Calu3 (cell line): ENCODE data around the gene OR4D2. TPM values are rescaled to one million over a fixed set of nuclear protein-coding genes. Genes with fewer than 3 reads are reported as not detected.

ENCODE experiments used
- BruUV-seq: library from RNA; stranded (reverse); fragments of 400-500 nt; replicated peaks from 2 replicates; lab custom pipeline; 2021; lab: Mats Ljungman, UMichigan
- CTCF ChIA-PET: fragments of 300-600 bp; sonication (Branson Sonifier 250); formaldehyde crosslinking; loops from one replicate; lab custom pipeline; 2022; ENCODE audit warnings: antibody characterized with exemption; lab: Charles Lee
- DNase-seq: peaks from one replicate; pipeline ENCODE4 v3.0.0; 2022
- H3K27ac Mint-ChIP-seq: one replicate; pipeline ENCODE4 v1.8.0; 2022; ENCODE audit warnings: mixed read lengths; ENCODE audit not compliant: unreplicated experiment
- H3K27me3 Mint-ChIP-seq: one replicate; pipeline ENCODE4 v1.8.0; 2022; ENCODE audit warnings: mixed read lengths; ENCODE audit not compliant: unreplicated experiment
- H3K36me3 Mint-ChIP-seq: one replicate; pipeline ENCODE4 v1.8.0; 2022; ENCODE audit warnings: mild to moderate bottlenecking, moderate library complexity, mixed read lengths; ENCODE audit not compliant: insufficient read depth, unreplicated experiment
- H3K4me1 Mint-ChIP-seq: one replicate; pipeline ENCODE4 v1.8.0; 2022; ENCODE audit warnings: mild to moderate bottlenecking, low read depth, mixed read lengths; ENCODE audit not compliant: unreplicated experiment
- H3K4me3 Mint-ChIP-seq: one replicate; pipeline ENCODE4 v1.8.0; 2022; ENCODE audit warnings: mild to moderate bottlenecking, low read depth, moderate library complexity, mixed read lengths; ENCODE audit not compliant: unreplicated experiment
- H3K9me3 Mint-ChIP-seq: one replicate; pipeline ENCODE4 v1.8.0; 2022; ENCODE audit warnings: low read depth, mixed read lengths; ENCODE audit not compliant: unreplicated experiment
- intact Hi-C: fragments of 100-400 bp; cut with micrococcal nuclease; formaldehyde crosslinking; loops from one replicate; pipeline ENCODE4 v1.10.0; 2022; ENCODE audit not compliant: unreplicated experiment
- total RNA-seq: library from RNA; stranded (reverse); gene quantifications from 2 replicates; pipeline ENCODE4 v1.2.3, GENCODE V29; 2022
- TF ChIP-seq, protein P1 (sequence below): fragments of 200-600 bp; IDR thresholded peaks from one replicate; pipeline ENCODE4 v1.8.0; 2022; ENCODE audit warnings: antibody characterized with exemption; ENCODE audit not compliant: unreplicated experiment

Gene OR4D2
- total RNA-seq, 1 experiment from 2014 or later, result not detected

DNA sequence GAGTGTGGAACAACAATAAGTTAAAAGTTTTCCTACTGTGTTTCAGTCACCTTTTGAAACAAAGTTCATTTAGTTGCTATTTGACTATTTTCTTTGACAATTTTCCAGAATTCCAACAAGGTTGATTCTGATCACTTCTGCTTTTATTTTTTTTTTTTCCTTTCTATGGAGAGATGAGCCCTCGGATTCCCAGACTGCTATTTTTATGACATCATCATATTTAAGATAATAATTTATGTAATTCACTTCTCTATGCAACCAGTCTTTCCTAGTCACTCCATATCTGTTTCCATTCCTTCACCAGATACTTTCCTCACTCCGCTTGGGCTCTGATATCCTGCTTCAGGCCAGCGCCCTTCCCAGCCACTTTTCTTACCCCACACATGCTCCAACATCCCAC lies 8.1 kb downstream of the OR4D2 start:
- intact Hi-C loops, result no loop called here
- CTCF ChIA-PET, result no interaction called here
- peaks cover 84% of the 10 kb centered on the region for H3K27me3 Mint-ChIP-seq

DNA sequence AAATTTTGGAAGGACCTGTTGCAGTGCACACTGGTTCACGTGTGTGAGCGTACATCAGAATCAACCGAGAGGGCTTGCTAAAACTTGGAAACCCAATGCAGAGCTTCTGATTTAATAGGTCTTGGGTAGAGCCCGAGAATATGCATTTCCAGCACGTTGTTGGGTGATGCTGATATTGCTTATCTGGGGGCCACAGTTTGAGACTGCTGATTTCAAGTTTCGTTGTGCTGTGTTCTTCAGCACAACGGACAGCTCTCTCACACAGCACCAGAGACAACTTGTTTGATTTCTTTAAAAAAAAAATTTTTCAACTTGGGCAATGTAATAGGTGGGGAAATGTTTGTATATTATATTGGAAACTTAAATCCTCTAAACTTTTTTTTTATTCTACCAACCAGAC lies 9.4 kb downstream of the OR4D2 start:
- CTCF ChIA-PET, result interaction anchor here (0.9 kb wide), 1 partner anchor 9 kb away, joined by 4 read pairs; no protein-coding TSS in a partner anchor
- peaks cover 85% of the 10 kb centered on the region for H3K27me3 Mint-ChIP-seq

More for the DNA sequence above, 8.1 kb downstream of the OR4D2 start:
- no peak for DNase-seq
- no peaks in the 10 kb centered on the region for H3K36me3 Mint-ChIP-seq
- H3K9me3 Mint-ChIP-seq, result no peaks in the 10 kb centered on the region
- no peak overlapping the region for H3K4me3 Mint-ChIP-seq
- H3K4me1 Mint-ChIP-seq, result no peaks in the 10 kb centered on the region
- TF ChIP-seq, protein P1, sequence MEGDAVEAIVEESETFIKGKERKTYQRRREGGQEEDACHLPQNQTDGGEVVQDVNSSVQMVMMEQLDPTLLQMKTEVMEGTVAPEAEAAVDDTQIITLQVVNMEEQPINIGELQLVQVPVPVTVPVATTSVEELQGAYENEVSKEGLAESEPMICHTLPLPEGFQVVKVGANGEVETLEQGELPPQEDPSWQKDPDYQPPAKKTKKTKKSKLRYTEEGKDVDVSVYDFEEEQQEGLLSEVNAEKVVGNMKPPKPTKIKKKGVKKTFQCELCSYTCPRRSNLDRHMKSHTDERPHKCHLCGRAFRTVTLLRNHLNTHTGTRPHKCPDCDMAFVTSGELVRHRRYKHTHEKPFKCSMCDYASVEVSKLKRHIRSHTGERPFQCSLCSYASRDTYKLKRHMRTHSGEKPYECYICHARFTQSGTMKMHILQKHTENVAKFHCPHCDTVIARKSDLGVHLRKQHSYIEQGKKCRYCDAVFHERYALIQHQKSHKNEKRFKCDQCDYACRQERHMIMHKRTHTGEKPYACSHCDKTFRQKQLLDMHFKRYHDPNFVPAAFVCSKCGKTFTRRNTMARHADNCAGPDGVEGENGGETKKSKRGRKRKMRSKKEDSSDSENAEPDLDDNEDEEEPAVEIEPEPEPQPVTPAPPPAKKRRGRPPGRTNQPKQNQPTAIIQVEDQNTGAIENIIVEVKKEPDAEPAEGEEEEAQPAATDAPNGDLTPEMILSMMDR, result no peak
- no TSS peak for BruUV-seq
- H3K27ac Mint-ChIP-seq, result no peak overlapping the region

DNA sequence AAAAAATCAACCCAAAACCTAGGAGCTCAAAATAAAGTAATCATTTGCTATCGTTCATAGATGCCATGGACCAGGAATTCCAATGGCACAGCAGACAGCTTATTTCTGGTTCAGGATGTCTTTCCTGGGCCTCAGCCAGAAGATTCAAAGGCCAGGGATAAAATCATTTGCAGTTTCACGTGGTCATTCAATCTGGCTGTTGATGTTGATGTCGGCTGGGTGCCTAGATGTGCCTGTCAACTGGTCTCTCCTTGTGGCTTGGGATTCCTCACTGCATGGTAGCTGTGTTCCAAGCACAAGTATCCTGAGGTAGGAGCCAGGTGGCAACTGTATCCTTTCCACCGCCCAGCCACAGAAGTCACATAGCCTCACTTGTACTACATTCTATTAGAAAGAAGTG lies 15.0 kb downstream of the OR4D2 start:
- Mint-ChIP-seq H3K9me3 (no peaks in the 10 kb centered on the region), H3K4me3 (no peak overlapping the region), H3K27me3 (peaks cover 63% of the 10 kb centered on the region), H3K4me1 (no peaks in the 10 kb centered on the region), H3K27ac (no peak overlapping the region), H3K36me3 (no peaks in the 10 kb centered on the region)
- no TSS peak for BruUV-seq
- DNase-seq, result no peak
- TF ChIP-seq, protein P1, result no peak
- intact Hi-C loops, result no loop called here
- CTCF ChIA-PET, result no interaction called here

More for the DNA sequence above, 9.4 kb downstream of the OR4D2 start:
- no peak for DNase-seq
- H3K4me1 Mint-ChIP-seq, result no peaks in the 10 kb centered on the region
- no peaks in the 10 kb centered on the region for H3K9me3 Mint-ChIP-seq
- TF ChIP-seq, protein P1, result no peak
- no peak overlapping the region for H3K27ac Mint-ChIP-seq
- intact Hi-C loops, result no loop called here
- H3K36me3 Mint-ChIP-seq, result no peaks in the 10 kb centered on the region
- H3K4me3 Mint-ChIP-seq, result no peak overlapping the region
- BruUV-seq, result no TSS peak

DNA sequence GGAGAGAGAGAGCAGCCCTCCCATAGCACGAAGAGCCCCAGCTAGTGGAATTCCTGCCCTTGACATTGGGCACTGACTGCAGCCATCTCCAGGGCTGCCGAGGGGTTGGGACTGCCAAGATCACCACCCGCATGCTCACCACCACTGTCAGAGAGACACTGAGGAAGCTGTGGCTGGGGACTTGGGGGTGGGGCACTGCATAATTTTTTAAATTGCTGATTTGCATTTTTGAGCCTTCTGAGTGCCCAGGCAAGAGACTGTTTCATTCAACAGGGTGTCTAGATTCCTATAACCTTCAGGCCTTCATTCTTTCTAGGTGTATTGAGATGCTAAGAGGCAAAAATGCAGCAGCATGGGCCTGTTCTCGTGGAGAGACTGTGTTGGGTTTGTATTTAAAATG lies 16.7 kb downstream of the OR4D2 start:
- intact Hi-C loops, result no loop called here
- Mint-ChIP-seq H3K27me3 (peaks cover 71% of the 10 kb centered on the region), H3K27ac (no peak overlapping the region), H3K9me3 (no peaks in the 10 kb centered on the region), H3K36me3 (no peaks in the 10 kb centered on the region), H3K4me1 (no peaks in the 10 kb centered on the region), H3K4me3 (no peak overlapping the region)
- BruUV-seq, result no TSS peak
- CTCF ChIA-PET, result no interaction called here
- TF ChIP-seq, protein P1, result no peak
- no peak for DNase-seq
